Spleen (tissue), 7 donors: ENCODE measurements around the gene KIF5A.

ENCODE experiments used
- POLR2A ChIP-seq, 3 donors: fragments of 450-650 bp; IDR thresholded peaks; one replicate each; pipeline ENCODE4 v1.5.1; 2017; ENCODE audit warnings: antibody characterized with exemption in 3 of 3, mild to moderate bottlenecking in 1 of 3
- POLR2AphosphoS5 ChIP-seq, 3 donors: sonication (generic); formaldehyde crosslinking; IDR thresholded peaks; one replicate each; pipeline ENCODE4 v1.5.1; 2017; ENCODE audit warnings: antibody characterized with exemption in 3 of 3
- TF ChIP-seq, protein P1 (sequence below), 11 experiments: fragments of 200-600 bp in 7 of 11; fragments of 450-650 bp in 4 of 11; sonication (generic) in 4 of 11; IDR thresholded peaks in 8 of 11; conservative IDR thresholded peaks in 3 of 11; 1 replicate in 7 of 11; 2 replicates in 4 of 11; pipeline versions ENCODE4 v1.4.0 to v1.8.0; 2016 to 2021; ENCODE audit warnings: antibody characterized with exemption in 11 of 11, inconsistent platforms in 4 of 11, mild to moderate bottlenecking in 1 of 11
- donor health status: DM: no; HTN: no; CAD: no; lungs with moderate emphysema.
- donor health status: DM: no; HTN: no; CAD: no.
- donor health status: DM: no; HTN: no; CAD: no.

DNA sequence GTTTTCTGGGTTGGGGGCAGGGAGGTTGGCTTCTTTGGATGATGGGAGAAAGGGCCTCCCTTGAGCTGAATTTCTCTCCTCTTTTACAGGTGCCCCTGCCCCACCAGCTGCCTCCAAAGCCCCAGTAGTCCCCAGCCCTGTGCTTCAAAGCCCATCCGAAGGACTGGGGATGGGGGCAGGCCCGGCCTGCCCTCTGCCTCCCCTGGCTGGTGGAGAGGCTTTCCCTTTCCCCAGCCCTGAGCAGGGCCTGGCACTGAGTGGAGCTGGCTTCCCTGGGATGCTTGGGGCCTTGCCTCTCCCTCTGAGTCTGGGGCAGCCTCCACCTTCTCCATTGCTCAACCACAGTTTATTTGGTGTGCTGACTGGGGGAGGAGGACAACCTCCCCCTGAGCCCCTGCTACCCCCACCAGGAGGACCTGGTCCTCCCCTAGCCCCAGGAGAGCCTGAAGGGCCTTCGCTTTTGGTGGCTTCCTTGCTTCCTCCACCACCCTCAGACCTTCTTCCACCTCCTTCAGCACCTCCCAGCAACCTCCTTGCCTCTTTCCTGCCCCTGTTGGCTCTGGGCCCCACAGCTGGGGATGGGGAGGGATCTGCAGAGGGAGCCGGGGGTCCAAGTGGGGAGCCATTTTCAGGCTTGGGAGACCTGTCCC lies 23.2 kb upstream of the KIF5A start:
- TF ChIP-seq, protein P1, sequence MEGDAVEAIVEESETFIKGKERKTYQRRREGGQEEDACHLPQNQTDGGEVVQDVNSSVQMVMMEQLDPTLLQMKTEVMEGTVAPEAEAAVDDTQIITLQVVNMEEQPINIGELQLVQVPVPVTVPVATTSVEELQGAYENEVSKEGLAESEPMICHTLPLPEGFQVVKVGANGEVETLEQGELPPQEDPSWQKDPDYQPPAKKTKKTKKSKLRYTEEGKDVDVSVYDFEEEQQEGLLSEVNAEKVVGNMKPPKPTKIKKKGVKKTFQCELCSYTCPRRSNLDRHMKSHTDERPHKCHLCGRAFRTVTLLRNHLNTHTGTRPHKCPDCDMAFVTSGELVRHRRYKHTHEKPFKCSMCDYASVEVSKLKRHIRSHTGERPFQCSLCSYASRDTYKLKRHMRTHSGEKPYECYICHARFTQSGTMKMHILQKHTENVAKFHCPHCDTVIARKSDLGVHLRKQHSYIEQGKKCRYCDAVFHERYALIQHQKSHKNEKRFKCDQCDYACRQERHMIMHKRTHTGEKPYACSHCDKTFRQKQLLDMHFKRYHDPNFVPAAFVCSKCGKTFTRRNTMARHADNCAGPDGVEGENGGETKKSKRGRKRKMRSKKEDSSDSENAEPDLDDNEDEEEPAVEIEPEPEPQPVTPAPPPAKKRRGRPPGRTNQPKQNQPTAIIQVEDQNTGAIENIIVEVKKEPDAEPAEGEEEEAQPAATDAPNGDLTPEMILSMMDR (IDR thresholded peaks at IDR 0.05 in 8 of 11, conservative IDR thresholded peaks at IDR 0.05 in 3 of 11): no peak
- TF ChIP-seq POLR2A (IDR thresholded peaks at IDR 0.05) (no peak), POLR2AphosphoS5 (IDR thresholded peaks at IDR 0.05) (peak in 2 of 3 donors; percentile 4 to 49)
